ENCODE measurements around the gene PTGR3.

Gene PTGR3

DNA sequence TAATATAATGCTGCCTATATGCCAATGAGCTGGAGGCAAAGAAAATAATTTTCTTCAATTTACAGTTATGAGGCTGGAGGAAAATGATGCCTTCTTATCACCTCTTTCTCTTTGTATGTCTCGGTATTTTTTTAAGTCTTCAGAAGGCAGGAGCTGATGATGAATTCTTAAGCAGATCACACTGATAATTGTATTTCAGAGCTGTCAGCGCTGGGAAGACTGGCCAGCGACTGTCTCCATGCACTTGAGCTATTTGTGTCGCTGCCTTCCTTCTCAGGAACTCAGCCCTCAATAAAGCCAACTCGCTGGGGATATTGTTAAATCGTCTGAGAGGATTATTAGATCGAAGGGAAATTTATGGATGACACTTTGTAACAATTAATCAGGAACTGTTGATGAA, 40.3 kb downstream of the PTGR3 start:
- FAIRE-seq: no peak

DNA sequence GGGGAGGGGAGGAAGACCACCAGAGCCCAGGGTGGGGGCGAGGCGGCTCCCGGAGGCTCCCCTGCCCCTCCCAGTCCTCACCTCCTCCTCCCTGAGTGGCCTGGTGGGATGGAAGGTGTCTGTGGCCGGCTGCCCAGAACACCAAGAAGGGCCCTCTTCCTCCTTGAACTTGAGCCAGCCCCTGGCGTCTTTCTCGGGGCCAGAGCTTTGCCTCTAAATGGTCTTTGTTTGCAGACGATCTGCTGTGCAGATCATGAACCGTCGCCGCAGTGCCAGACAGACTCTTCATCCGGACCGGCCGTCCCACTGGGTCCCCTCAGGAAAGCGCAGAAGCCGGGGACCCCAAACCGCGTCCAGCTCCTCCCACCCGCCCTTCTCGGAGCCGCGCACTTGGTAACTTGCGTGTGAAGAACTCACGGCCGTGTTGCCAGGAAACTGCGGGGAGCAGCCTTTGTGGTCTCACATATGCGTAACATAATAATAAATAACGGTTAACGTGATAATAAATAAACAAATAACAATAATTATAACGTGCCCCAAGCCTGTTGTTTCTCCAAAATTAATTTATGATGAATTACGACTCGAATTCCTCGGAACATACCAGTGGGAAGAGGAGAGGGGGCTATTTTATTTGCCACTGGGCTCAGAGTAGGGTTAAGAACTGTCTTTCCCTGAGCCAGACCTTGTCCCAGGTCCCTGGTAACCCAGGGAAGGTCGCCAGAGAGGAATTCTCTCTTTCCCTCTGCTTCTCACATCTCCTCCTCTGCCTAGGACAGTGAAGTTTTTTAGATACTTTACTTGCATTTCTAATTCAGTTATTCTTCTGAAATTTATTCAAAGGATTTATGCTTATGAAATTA, 41.0 kb downstream of the PTGR3 start:
- no peak for FAIRE-seq

DNA sequence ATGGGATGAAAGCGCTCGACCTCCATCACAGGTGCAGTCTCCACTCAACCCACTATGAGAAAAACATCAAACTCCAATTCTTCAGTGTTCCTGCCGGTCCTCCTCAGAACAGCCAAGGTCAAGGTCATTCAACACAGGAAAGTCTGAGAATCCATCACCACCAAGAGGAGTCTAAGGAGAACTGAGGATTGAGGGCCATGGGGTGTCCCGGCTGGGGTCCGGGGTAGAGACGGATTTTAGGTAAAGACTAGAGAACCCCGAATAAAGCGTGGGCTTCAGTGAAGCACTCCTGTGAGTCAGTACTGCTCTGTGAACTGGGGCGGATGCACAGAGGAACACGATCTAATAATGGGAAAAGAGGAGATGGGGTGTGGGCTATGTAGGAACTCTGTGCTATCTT, 41.8 kb downstream of the PTGR3 start:
- no peak for FAIRE-seq

DNA sequence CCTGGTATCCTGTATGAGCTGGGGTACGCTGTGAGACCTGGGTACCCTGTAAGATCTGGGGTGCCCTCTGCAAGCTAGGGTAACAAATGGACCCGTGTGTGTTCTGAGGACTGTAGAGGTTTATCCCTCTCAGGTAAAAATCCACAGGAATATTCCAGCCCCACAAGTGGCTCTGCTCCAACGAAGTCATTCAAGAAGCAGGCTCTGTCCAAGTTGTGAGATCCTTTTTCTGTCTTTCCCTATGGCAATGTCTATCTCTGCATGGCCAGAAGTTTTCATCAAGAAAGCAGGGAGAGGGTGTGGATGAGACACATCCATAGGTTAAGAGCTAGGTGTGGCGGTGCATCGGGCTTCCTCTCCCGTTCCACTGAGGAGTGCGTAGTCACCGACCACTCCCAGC, 43.0 kb downstream of the PTGR3 start:
- no peak for FAIRE-seq

DNA sequence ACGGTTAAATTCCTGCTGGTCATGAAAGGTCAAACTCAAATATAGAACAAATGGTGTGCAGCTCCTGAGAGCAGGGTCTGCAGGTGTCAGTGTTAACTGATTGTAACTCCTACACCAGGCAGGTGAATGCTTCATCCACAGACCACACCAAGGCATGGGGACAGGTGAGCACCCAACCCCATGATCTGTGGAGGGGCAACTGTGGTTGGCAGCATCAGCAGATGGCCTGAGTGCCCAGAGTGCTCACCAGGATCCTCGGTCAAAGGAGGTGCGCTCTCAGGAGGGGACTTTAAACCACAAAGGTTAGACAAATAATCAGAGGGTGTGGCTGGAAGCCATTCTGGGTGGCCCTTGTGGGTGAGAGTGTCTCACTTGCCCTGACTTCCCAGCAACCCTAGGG, 44.5 kb downstream of the PTGR3 start:
- no peak for FAIRE-seq

DNA sequence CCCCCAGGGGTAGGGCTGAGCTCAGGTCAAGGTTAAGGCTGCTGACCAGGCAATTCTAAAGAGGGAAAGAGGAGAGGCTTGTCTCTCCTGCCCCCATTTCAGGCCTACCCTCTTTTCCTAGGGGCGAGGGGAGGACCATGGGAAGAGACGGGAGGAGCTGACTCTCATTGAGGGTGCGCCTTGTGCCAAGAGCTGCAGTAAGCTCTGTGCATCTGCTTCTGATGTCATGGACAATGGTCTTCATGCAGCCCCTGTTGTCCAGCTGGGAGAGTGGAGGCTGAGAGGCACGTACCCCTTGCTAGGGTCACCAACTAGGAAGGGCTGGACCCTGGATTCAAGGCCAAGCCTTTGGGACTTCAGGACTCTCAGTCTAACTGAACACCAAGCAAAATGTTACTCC, 45.2 kb downstream of the PTGR3 start:
- no peak for FAIRE-seq

DNA sequence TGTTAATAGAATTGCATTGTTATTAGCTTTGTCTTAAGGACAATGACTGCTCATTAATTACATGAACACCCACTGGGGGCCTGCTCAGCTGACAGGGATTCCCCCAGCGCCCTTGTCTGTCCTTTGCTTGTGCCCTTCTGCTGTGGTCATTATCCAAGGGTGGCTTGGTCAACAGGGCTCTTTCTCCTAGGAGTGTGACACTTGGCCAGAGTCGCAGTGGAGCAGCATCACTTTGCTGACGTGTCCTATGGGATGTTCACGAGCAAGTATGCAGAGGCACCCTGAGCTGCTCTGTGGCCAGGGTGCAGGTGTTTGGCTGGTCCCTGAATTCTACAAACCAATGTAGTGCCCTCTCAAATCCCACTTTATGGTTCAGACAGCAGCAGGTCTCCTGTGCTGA, 46.0 kb downstream of the PTGR3 start:
- no peak for FAIRE-seq

DNA sequence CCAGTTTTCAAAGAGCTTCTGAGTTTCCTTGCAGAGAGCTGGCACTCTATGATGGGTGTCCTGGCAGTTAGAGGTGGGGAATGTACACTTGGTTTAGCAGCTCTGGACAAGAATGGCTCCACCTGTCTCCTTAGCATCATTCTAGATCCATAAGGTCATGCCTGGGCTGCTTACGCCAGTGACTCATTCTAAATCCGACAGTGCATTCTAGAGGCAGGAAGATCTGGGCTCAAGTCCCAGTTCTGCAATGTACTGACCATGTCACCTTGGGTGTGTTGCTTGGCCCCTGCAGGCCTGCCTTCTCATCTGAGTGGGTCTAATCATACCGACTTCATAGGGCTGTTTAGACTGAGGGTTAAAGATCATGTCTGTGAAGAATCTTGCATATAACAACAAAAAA, 46.5 kb downstream of the PTGR3 start:
- peak; percentile 64 for FAIRE-seq

DNA sequence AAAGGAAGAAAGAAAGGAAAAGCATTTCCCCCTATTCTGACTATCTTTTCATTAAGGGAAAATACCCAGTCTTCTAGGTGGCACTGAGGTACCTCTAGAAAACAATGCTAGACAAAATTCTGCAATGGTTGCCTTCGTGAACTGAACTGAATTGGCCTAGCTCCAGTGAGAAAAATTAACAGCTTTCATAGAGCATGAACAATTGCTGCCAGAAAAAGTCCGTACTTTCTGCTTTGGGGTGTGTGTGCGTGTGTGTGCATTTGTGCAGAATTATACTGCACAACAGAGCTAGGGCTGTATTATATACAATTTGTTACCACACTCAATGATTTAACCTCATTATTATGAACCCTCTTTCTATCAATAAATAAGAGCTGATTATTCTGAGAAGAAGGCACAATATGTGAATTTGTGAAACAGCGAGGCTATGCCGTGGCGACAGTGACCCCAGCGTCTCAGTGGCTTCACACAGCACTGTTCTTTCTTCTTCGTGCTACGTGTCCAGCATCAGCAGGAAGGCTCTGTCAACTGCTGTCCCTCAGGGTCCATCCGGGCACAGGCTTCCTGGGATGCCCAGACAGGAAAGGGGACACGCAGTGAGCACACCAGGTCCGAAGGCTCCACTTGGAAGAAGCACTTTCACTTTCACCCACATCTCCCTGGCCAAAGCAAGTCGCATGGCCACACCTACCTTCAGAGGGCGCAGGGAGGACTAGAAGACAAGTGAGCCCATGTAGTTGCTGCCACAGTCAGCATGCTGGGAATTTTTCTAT, 47.5 kb downstream of the PTGR3 start:
- FAIRE-seq: no peak

DNA sequence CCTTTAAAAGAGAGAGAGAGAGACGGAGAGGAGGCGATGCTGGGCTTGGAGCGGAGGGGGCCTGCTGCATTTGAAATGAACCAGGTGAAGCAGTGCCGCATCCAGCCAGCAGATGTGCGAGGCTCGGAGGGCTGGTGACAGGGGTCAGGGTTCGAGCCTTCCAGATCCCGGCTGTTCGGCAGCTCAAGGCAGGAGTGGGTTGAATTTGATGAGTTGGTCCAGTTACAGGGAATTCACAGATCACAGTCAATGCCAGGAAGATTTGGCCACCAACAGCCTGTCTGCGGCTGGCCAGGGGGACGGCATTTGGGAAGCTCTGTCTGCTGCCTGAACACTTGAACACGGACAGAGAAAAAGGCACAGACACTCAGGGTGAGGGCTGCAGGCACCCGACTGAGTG, 48.6 kb downstream of the PTGR3 start:
- no peak for FAIRE-seq

DNA sequence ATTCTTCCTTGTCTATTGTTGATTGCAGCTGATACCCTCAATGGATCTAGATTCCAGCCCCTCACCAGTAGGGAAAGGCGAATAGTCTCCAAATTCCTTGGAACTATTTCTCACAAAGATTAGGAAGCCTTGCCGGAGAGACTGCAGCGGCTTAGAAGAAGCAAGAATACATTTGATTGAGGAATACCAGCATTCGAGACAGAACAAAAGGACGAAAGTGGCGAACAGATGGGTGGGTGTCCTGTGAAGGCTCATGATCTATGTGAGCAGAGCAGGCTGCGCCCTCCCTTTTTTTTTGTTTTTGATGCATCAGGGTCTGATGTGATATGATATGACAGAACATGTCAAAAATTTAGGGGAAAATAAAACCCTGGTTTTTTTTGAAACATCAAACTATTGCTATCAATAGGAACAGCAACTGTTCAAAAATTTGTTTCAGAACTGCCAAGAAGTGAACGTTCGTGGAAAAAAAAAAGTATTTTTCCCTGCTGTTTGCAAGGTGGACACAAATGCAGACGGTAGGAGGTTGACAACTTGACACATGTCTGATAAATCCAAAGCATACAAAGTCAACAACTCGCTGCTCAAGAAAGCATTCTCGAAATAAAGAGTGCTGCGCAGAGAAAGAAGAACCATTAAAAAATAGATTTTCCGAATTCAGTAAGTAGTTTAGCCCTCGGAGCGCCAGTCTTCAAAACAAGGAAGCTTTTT, 49.1 kb downstream of the PTGR3 start:
- FAIRE-seq: no peak

DNA sequence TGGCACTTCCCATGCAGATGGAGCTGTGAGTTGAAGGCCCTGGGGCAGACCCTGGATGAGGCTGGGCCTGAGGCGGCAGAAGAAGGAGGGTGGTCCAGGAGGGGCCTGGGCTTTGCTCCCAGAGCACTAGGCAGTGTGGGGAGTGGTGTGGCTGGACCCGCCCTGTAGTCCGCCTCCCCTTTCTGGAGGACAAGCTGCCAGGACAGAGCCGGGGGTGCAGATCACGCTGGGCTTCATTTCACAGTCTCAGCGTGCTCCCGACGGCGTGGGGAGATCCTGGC, 49.8 kb downstream of the PTGR3 start:
- FAIRE-seq: no peak
